ENCODE results near the gene GALNS. TPM values are rescaled to one million over a fixed set of nuclear protein-coding genes. Genes with fewer than 3 reads are reported as not detected.

GALNS gene
- total and polyA plus RNA-seq, 2 of the 8 experiments (the other 6 are each of a cell fraction or from before 2014, with no cell fraction given) = 8.9 to 17.8 TPM

DNA sequence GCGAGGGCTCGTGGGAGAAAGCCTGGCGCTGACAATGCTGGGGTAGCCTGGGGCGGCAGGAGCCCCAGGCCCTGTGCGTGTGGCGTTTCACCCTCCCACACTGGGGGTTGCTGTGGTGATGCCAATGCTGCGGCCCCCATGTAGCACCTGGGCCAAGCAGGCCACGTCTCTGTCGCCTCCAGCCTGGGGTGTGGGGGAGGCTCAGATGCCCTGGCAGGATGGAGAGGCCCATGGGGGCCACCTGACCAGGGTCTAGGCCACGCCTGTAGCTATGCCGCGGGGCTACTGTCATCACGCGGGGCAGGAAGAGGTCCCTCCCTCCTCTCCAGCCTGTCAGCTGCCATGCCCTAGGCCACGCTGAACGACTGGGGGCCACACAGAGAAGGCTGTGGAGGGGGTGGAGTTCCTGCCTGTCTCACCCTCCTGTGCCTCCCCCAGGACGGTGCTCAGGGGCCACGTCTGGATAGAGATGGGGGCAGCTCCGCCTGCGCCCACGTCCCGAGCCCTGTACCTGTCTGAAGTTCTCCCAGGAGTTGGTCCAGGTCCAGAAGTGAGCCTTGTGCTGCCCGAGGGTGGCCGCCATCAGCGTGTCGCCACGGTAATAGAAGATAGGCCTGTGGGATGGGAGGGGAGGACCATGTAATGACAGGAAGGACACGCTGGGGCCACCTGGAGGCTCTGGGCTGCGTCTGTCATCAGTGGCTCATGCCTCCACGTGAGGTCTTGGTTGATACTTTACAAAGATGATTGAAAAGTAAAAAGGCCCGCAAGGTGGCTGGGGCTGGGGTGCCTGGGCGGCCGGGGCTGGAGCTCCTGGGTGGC lies 32.3 kb downstream of the GALNS start:
- Histone ChIP-seq H2BK15ac (ENCODE audit: low read length) (no peak overlapping the region), H2BK20ac (ENCODE audit: low read length) (no peak overlapping the region), H3K9me3 (ENCODE audit: insufficient read depth in 2 of 2, low read depth in 1 of 2, low read length in 1 of 2) (no peaks in the 10 kb centered on the region), H3K23ac (ENCODE audit: insufficient read length) (no peak overlapping the region), H4K20me1 (replicated peaks in 1 of 2; ENCODE audit: control insufficient read depth in 1 of 2, insufficient read depth in 2 of 2, low read length in 2 of 2) (peaks cover 2 to 6% of the 10 kb centered on the region in 2 experiments), H3K14ac (ENCODE audit: insufficient read length) (no peak overlapping the region), H3K4ac (replicated peaks; ENCODE audit: insufficient read length, low read depth, low read length) (no peak overlapping the region), H4K8ac (ENCODE audit: extremely low read depth, insufficient read depth, low read length) (no peak overlapping the region), H2AFZ (ENCODE audit: low read length) (no peak overlapping the region), H2AK5ac (ENCODE audit: low read depth, low read length) (no peak overlapping the region), H3K79me1 (ENCODE audit: low read depth, low read length) (no peaks in the 10 kb centered on the region), H4K5ac (ENCODE audit: insufficient read length, low read depth, low read length) (no peak overlapping the region), H3K4me2 (ENCODE audit: insufficient read depth in 1 of 2, low read depth in 2 of 2, low read length in 2 of 2) (no peak overlapping the region), H4K91ac (replicated peaks; ENCODE audit: insufficient read length, low read length) (no peak overlapping the region), H3K27me3 (replicated peaks in 1 of 4; ENCODE audit: control insufficient read depth in 3 of 4, extremely low read depth in 1 of 4, insufficient read depth in 3 of 4, low read length in 3 of 4) (no peaks in the 10 kb centered on the region), H3K23me2 (ENCODE audit: low read depth, low read length) (no peaks in the 10 kb centered on the region), H3K79me2 (ENCODE audit: control insufficient read depth in 1 of 2, insufficient read depth in 2 of 2, low read length in 2 of 2) (no peaks in the 10 kb centered on the region), H2BK120ac (replicated peaks; ENCODE audit: low read depth, low read length) (no peak overlapping the region), H3K4me1 (replicated peaks in 1 of 4; ENCODE audit: control insufficient read depth in 3 of 4, insufficient read depth in 4 of 4, low read length in 3 of 4) (no peaks in the 10 kb centered on the region), H2BK5ac (ENCODE audit: low read depth, low read length) (no peak overlapping the region), H3K36me3 (ENCODE audit: control insufficient read depth in 2 of 4, insufficient read depth in 4 of 4, low read length in 3 of 4) (no peaks in the 10 kb centered on the region), H3K4me3 (ENCODE audit: extremely low read depth in 1 of 4, insufficient read depth in 2 of 4, low read depth in 3 of 4, low read length in 4 of 4) (no peak overlapping the region), H3K18ac (ENCODE audit: extremely low read depth, low read length) (no peak overlapping the region), H3K56ac (replicated peaks; ENCODE audit: insufficient read length, low read depth, low read length) (no peak overlapping the region), H3K27ac (ENCODE audit: low read depth, low read length) (no peak overlapping the region), H2BK12ac (ENCODE audit: low read depth, low read length) (no peak overlapping the region), H3K9ac (replicated peaks in 1 of 4; ENCODE audit: extremely low read depth in 1 of 4, low read depth in 3 of 4, low read length in 3 of 4) (no peak overlapping the region)
- ChIA-PET POLR2A (ENCODE audit: partially characterized antibody) (no interaction called here), CTCF (ENCODE audit: partially characterized antibody) (interaction anchor here (0.6 to 1.6 kb wide), 6 partner anchors 8 to 182 kb away, joined by 3 to 4 read pairs (median 3); no protein-coding TSS in a partner anchor)
- DNase-seq (ENCODE audit: low read depth in 1 of 2, low spot score in 2 of 2) (no peak), FAIRE-seq (no peak)
- WGBS, 2 experiments (ENCODE audit: extremely low coverage in 1 of 2, insufficient coverage in 1 of 2, insufficient read length in 1 of 2, insufficient replicate concordance in 2 of 2, low coverage in 1 of 2, low lambda C conversion rate in 2 of 2, missing lambda C conversion rate in 1 of 2) = 91% methylated on average over 18 of the region's 33 CpGs; no CpG with 5 or more reads in 1 of the 2 experiments
- TF ChIP-seq BACH1 (IDR thresholded peaks at IDR 0.05; ENCODE audit: low read length) (no peak), ASH2L (IDR thresholded peaks at IDR 0.05; ENCODE audit: low read length) (no peak), SP4 (IDR thresholded peaks at IDR 0.05; ENCODE audit: low read length) (no peak), KDM4A (IDR thresholded peaks at IDR 0.05; ENCODE audit: low read depth, low read length, severe bottlenecking) (no peak), RBBP5 (IDR thresholded peaks at IDR 0.05; ENCODE audit: borderline replicate concordance, low read depth, low read length) (no peak), JUND (IDR thresholded peaks at IDR 0.05; ENCODE audit: low read length) (no peak), CBX8 (IDR thresholded peaks at IDR 0.05; ENCODE audit: borderline replicate concordance, low read depth, low read length) (no peak), RAD21 (IDR thresholded peaks at IDR 0.05 in 1 of 2, conservative IDR thresholded peaks at IDR 0.05 in 1 of 2; ENCODE audit: low read depth in 2 of 2, low read length in 2 of 2) (no peak), TAF7 (optimal IDR thresholded peaks at IDR 0.05; ENCODE audit: borderline replicate concordance, low read depth, low read length) (no peak), TEAD4 (IDR thresholded peaks at IDR 0.05; ENCODE audit: low read depth, low read length) (no peak), GABPA (IDR thresholded peaks at IDR 0.05; ENCODE audit: borderline replicate concordance, insufficient read depth, low read length) (no peak), HDAC2 (IDR thresholded peaks at IDR 0.05; ENCODE audit: borderline replicate concordance in 1 of 2, low read depth in 2 of 2, low read length in 2 of 2) (no peak), TBP (IDR thresholded peaks at IDR 0.05; ENCODE audit: low read depth, low read length) (no peak)
